GM18861 (cell line): ENCODE measurements around the gene FYN.

Source experiments
- ATAC-seq: cut with Tn5 transposase; IDR thresholded peaks from one replicate; pipeline ENCODE4 v1.9.1; 2021; ENCODE audit not compliant: unreplicated experiment

Gene FYN

GRCh38 chr6:111612379-111612778 lies 260.9 kb downstream of the FYN start:
- ATAC-seq = no peak

- no peak for ATAC-seq
These were observed 262.6 kb downstream of the FYN start for GRCh38 chr6:111610548-111611172.
